HCT116 (cell line): Measurements from ENCODE around the gene CDK14. TPM values are rescaled to one million over a fixed set of nuclear protein-coding genes. Genes with fewer than 3 reads are reported as not detected.

Experiments used
- ATAC-seq: fragments of 200-7000 bp; cut with Tn5 transposase; 2 replicates; pipeline ENCODE4 v1.9.1; 2020; ENCODE audit warnings: mild to moderate bottlenecking, moderate library complexity
- BruUV-seq: library from RNA; stranded (reverse); fragments of 400-500 nt; replicated peaks from 2 replicates; lab custom pipeline; 2021; lab: Mats Ljungman, UMichigan
- CTCF ChIA-PET: fragments of 300-600 bp; sonication (Branson Sonifier 250); formaldehyde crosslinking; loops from one replicate; lab custom pipeline; 2021; ENCODE audit warnings: antibody characterized with exemption; lab: Charles Lee
- POLR2A ChIA-PET: fragments of 300-600, 350-600 bp; sonication (Branson Sonifier 250); formaldehyde crosslinking; loops from one replicate; lab custom pipeline; 2021; ENCODE audit warnings: antibody characterized with exemption; lab: Charles Lee
- RAD21 ChIA-PET, 2 experiments: fragments of 300-600 bp; sonication (Branson Sonifier 250); formaldehyde crosslinking; loops; one replicate each; lab custom pipeline; 2023; ENCODE audit warnings: low total read pairs in 2 of 2; ENCODE audit not compliant: uncharacterized antibody in 2 of 2, unreplicated experiment in 2 of 2, low non-redundant PET in 1 of 2; lab: Charles Lee
- DNase-seq: peaks from one replicate; pipeline ENCODE4 v3.0.0-alpha.2; 2010; ENCODE audit warnings: low read depth, low spot score
- H2AFZ ChIP-seq: fragments of 200-600 bp; shearing (Covaris generic), sonication (generic); 2 replicates; pipeline ENCODE4 v1.6.1; 2017; ENCODE audit warnings: low read depth, mixed run types, mixed read lengths, antibody characterized with exemption, low read length; ENCODE audit not compliant: poor library complexity, severe bottlenecking
- H3K27ac ChIP-seq: 2 replicates; pipeline ENCODE4 v1.5.1; 2012; ENCODE audit warnings: low read depth, low read length
- H3K27me3 ChIP-seq: fragments of 200-600 bp; sonication (generic); 2 replicates; pipeline ENCODE4 v1.6.1; 2016; ENCODE audit warnings: mixed run types, low read length, mixed read lengths; ENCODE audit not compliant: insufficient read depth
- H3K36me3 ChIP-seq, 2 experiments: fragments of 200-500 bp in 1 of 2; fragments of 200-600 bp in 1 of 2; sonication (Bioruptor generic) in 1 of 2; sonication (generic) in 1 of 2; 2 replicates each; pipeline versions ENCODE4 v1.5.1 to v1.6.1; 2014 to 2016; ENCODE audit warnings: low read length in 2 of 2, inconsistent platforms in 1 of 2, mixed read lengths in 1 of 2, mixed run types in 1 of 2; ENCODE audit not compliant: insufficient read depth in 2 of 2, control insufficient read depth in 1 of 2
- H3K4me1 ChIP-seq, 2 experiments: fragments of 200-600 bp in 1 of 2; sonication (generic) in 1 of 2; 2 replicates each; pipeline versions ENCODE4 v1.5.1 to v1.6.1; 2012 to 2017; ENCODE audit warnings: low read length in 2 of 2, inconsistent platforms in 1 of 2, mild to moderate bottlenecking in 1 of 2, mixed read lengths in 1 of 2, mixed run types in 1 of 2, moderate library complexity in 1 of 2; ENCODE audit not compliant: insufficient read depth in 2 of 2, control insufficient read depth in 1 of 2
- H3K4me2 ChIP-seq: fragments of 200-600 bp; sonication (generic); 2 replicates; pipeline ENCODE4 v1.6.1; 2017; ENCODE audit warnings: mixed run types, low read length, mixed read lengths
- H3K4me3 ChIP-seq, 2 experiments: fragments of 200-600 bp in 1 of 2; sonication (generic) in 1 of 2; replicated peaks in 1 of 2; 2 replicates each; pipeline ENCODE4 v1.5.1; 2011 to 2016; ENCODE audit warnings: low read length in 2 of 2, control low read depth in 1 of 2, low read depth in 1 of 2, mild to moderate bottlenecking in 1 of 2, mixed read lengths in 1 of 2, mixed run types in 1 of 2
- H3K79me2 ChIP-seq: fragments of 200-600 bp; sonication (generic); 2 replicates; pipeline ENCODE4 v1.6.1; 2017; ENCODE audit warnings: mild to moderate bottlenecking, mixed run types, low read length, moderate library complexity, mixed read lengths; ENCODE audit not compliant: insufficient read depth
- H3K9ac ChIP-seq: fragments of 200-600 bp; sonication (generic); 2 replicates; pipeline ENCODE4 v1.6.1; 2016; ENCODE audit warnings: low read length, mixed read lengths
- H3K9me2 ChIP-seq: fragments of 200-600 bp; sonication (generic), shearing (Covaris generic); 2 replicates; pipeline ENCODE4 v1.6.1; 2017; ENCODE audit warnings: mixed run types, mild to moderate bottlenecking, moderate library complexity; ENCODE audit not compliant: insufficient read depth
- H3K9me3 ChIP-seq, 2 experiments: fragments of 200-500 bp in 1 of 2; fragments of 200-600 bp in 1 of 2; sonication (Bioruptor generic) in 1 of 2; sonication (generic) in 1 of 2; 2 replicates each; pipeline ENCODE4 v1.6.1; 2014 to 2017; ENCODE audit warnings: low read length in 2 of 2, mixed read lengths in 2 of 2, inconsistent platforms in 1 of 2, low read depth in 1 of 2, mild to moderate bottlenecking in 1 of 2, mixed run types in 1 of 2, moderate library complexity in 1 of 2; ENCODE audit not compliant: control insufficient read depth in 1 of 2, insufficient read depth in 1 of 2
- H4K20me1 ChIP-seq: fragments of 200-600 bp; sonication (generic), shearing (Covaris generic); 2 replicates; pipeline ENCODE4 v1.6.1; 2017; ENCODE audit warnings: mixed run types, mild to moderate bottlenecking, moderate library complexity; ENCODE audit not compliant: insufficient read depth
- CBX3 ChIP-seq: IDR thresholded peaks from 2 replicates; pipeline ENCODE4 v1.6.1; 2012; ENCODE audit warnings: low read depth
- CEBPB ChIP-seq: IDR thresholded peaks from 2 replicates; pipeline ENCODE4 v1.6.1; 2012; ENCODE audit warnings: low read depth
- EGR1 ChIP-seq: IDR thresholded peaks from 2 replicates; pipeline ENCODE4 v1.6.1; 2012; ENCODE audit warnings: low read depth
- ELF1 ChIP-seq: IDR thresholded peaks from 2 replicates; pipeline ENCODE4 v1.6.1; 2012; ENCODE audit warnings: low read depth, borderline replicate concordance
- EZH2 ChIP-seq: fragments of 200-600 bp; sonication (generic); IDR thresholded peaks from 2 replicates; pipeline ENCODE4 v1.6.1; 2017; ENCODE audit warnings: antibody characterized with exemption, mixed run types
- EZH2phosphoT487 ChIP-seq: fragments of 200-600 bp; IDR thresholded peaks from 2 replicates; pipeline ENCODE4 v1.6.1; 2018; ENCODE audit warnings: antibody characterized with exemption, borderline replicate concordance
- FOSL1 ChIP-seq: IDR thresholded peaks from 2 replicates; pipeline ENCODE4 v1.6.1; 2012; ENCODE audit warnings: low read depth
- JUND ChIP-seq: IDR thresholded peaks from 2 replicates; pipeline ENCODE4 v1.6.1; 2012
- POLR2AphosphoS5 ChIP-seq: IDR thresholded peaks from 2 replicates; pipeline ENCODE4 v1.6.1; 2011; ENCODE audit warnings: mild to moderate bottlenecking, low read depth, low read length, moderate library complexity
- RAD21 ChIP-seq: IDR thresholded peaks from 2 replicates; pipeline ENCODE4 v1.6.1; 2012; ENCODE audit warnings: low read depth, mild to moderate bottlenecking
- SIN3A ChIP-seq: IDR thresholded peaks from 2 replicates; pipeline ENCODE4 v1.6.1; 2012; ENCODE audit warnings: low read depth
- SP1 ChIP-seq: IDR thresholded peaks from 2 replicates; pipeline ENCODE4 v1.6.1; 2012; ENCODE audit warnings: low read depth
- SRF ChIP-seq: IDR thresholded peaks from 2 replicates; pipeline ENCODE4 v1.6.1; 2012; ENCODE audit warnings: low read depth
- TCF7L2 ChIP-seq: IDR thresholded peaks from 2 replicates; pipeline ENCODE4 v1.7.0; 2011; ENCODE audit warnings: borderline replicate concordance, inconsistent platforms; ENCODE audit not compliant: insufficient read depth, insufficient read length; ENCODE audit errors: extremely low read depth
- ZFX ChIP-seq: fragments of 450-650 bp; IDR thresholded peaks from 2 replicates; pipeline ENCODE4 v1.6.1; 2017
- intact Hi-C: fragments of 100-400 bp; cut with micrococcal nuclease; formaldehyde crosslinking; loops from 2 replicates; pipeline ENCODE4 v1.10.0; 2022
- total RNA-seq: library from RNA; stranded (reverse); gene quantifications from one replicate; pipeline ENCODE4 v1.2.1, GENCODE V29; 2021; ENCODE audit not compliant: unreplicated experiment
- TF ChIP-seq, protein P1 (sequence below): IDR thresholded peaks from 2 replicates; pipeline ENCODE4 v1.6.1; 2012
- TF ChIP-seq, protein P2 (sequence below): IDR thresholded peaks from 2 replicates; pipeline ENCODE4 v1.6.1; 2012
- TF ChIP-seq, protein P3 (sequence below): IDR thresholded peaks from 2 replicates; pipeline ENCODE4 v1.6.1; 2011; ENCODE audit warnings: mild to moderate bottlenecking, low read length, moderate library complexity; ENCODE audit not compliant: insufficient replicate concordance; ENCODE audit errors: extremely low read depth

CDK14 gene
- total RNA-seq, 1 experiment from 2014 or later, result 10.2 TPM

DNA sequence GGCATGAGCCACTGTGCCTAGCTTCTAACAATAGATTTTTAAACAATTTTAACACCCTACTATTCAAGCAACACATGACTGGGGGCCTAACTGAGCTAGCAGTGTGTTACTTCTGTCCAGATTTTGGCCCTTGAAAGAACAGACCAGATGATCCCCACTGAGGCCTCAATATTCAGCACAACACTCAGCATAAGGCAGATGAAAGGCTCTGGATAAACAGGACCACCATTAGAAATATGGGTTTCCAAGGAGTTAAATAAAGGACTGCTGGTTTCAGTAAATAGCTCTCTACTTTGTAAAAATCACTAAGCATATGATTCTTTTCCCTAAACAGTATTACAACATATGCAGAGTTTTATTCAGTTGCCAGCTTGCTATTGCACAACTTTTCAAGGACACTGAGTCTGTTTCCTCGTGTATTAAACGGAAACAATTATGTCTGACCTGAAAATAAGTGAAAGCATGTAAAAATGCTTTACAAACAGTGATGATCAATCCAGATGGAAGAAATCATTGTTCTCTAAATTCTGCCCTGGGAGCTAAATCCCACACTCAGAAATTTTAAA is 644.3 kb downstream of the CDK14 start:
- intact Hi-C loops, result no loop called here
- CTCF ChIA-PET, result no interaction called here
- BruUV-seq, result no TSS peak

DNA sequence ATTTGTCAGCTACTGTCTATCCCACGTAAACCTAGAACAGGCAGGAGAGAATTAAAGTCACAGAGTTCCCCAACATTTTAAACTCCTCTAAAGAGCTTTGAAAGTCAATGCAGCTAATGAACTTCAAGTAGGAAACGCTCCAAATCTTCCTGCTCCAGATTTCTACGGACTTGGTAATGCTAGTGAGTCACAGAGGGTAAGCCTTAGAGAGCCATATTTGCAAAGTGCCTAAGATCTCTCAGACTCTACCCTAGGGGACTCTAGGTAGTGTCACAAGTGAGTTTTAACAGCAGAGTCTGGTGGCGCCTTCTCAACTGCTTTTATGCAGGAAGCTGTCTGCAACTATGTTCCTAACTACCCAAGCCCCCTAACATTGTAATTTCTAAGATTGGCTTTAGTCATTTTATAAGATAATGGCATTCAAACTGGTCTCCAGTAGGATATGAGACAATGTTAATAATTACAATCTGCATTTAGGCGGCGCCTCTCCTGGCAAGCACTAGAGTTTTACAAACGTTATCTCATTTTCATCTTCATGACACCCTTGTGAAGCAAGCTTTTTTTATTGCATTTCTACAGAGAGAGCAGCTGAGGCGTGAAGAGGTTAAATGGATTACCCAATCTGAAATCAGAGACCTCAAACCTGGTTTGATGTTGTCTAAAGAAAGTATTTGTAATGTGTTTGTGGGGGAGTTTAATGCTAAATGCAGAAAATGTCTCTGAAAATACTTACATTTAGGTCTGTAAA is 646.1 kb downstream of the CDK14 start:
- no TSS peak for BruUV-seq

More for the DNA sequence above, 644.3 kb downstream of the CDK14 start:
- Histone ChIP-seq H3K4me3 (no peak overlapping the region), H3K9me2 (no peaks in the 10 kb centered on the region), H3K4me2 (no peak overlapping the region), H3K4me1 (peaks cover 2 to 4% of the 10 kb centered on the region in 2 experiments; a peak in 3 of 4 replicates), H3K79me2 (no peaks in the 10 kb centered on the region), H3K9me3 (no peaks in the 10 kb centered on the region), H4K20me1 (no peaks in the 10 kb centered on the region), H3K27me3 (no peaks in the 10 kb centered on the region), H3K27ac (no peak overlapping the region), H2AFZ (no peak overlapping the region), H3K9ac (no peak overlapping the region), H3K36me3 (no peaks in the 10 kb centered on the region)
- DNase-seq, result no peak
- POLR2A ChIA-PET, result no interaction called here
- TF ChIP-seq RAD21 (no peak), SIN3A (no peak), EZH2phosphoT487 (no peak), SRF (no peak), FOSL1 (no peak), ELF1 (no peak), EZH2 (no peak), EGR1 (no peak)
- TF ChIP-seq, protein P1, sequence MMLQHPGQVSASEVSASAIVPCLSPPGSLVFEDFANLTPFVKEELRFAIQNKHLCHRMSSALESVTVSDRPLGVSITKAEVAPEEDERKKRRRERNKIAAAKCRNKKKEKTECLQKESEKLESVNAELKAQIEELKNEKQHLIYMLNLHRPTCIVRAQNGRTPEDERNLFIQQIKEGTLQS, result no peak
- TF ChIP-seq, protein P2, sequence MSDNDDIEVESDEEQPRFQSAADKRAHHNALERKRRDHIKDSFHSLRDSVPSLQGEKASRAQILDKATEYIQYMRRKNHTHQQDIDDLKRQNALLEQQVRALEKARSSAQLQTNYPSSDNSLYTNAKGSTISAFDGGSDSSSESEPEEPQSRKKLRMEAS, result no peak
- no peak for ATAC-seq
- RAD21 ChIA-PET, result no interaction called here

More for the DNA sequence above, 646.1 kb downstream of the CDK14 start:
- Histone ChIP-seq H3K27ac (no peak overlapping the region), H3K27me3 (no peaks in the 10 kb centered on the region), H3K9ac (no peak overlapping the region), H4K20me1 (no peaks in the 10 kb centered on the region), H3K4me1 (peaks cover 2 to 4% of the 10 kb centered on the region in 2 experiments; a peak in 3 of 4 replicates), H3K9me2 (no peaks in the 10 kb centered on the region), H3K36me3 (no peaks in the 10 kb centered on the region), H3K79me2 (no peaks in the 10 kb centered on the region), H3K9me3 (no peaks in the 10 kb centered on the region), H2AFZ (no peak overlapping the region), H3K4me3 (no peak overlapping the region), H3K4me2 (no peak overlapping the region)
- ATAC-seq (0 out of 2 replicates have a peak, but pooled peaks have one; percentile 30), DNase-seq (no peak)
- no peak for TF ChIP-seq EZH2phosphoT487
- no peak for TF ChIP-seq POLR2AphosphoS5
- TF ChIP-seq, protein P3, sequence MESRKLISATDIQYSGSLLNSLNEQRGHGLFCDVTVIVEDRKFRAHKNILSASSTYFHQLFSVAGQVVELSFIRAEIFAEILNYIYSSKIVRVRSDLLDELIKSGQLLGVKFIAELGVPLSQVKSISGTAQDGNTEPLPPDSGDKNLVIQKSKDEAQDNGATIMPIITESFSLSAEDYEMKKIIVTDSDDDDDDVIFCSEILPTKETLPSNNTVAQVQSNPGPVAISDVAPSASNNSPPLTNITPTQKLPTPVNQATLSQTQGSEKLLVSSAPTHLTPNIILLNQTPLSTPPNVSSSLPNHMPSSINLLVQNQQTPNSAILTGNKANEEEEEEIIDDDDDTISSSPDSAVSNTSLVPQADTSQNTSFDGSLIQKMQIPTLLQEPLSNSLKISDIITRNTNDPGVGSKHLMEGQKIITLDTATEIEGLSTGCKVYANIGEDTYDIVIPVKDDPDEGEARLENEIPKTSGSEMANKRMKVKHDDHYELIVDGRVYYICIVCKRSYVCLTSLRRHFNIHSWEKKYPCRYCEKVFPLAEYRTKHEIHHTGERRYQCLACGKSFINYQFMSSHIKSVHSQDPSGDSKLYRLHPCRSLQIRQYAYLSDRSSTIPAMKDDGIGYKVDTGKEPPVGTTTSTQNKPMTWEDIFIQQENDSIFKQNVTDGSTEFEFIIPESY, result no peak
- TF ChIP-seq JUND, result no peak
- TF ChIP-seq SRF, result no peak
- no peak for TF ChIP-seq ELF1
- TF ChIP-seq FOSL1, result no peak
- TF ChIP-seq ZFX, result no peak
- TF ChIP-seq SIN3A, result no peak
- no peak for TF ChIP-seq SP1
- no peak for TF ChIP-seq CBX3
- no peak for TF ChIP-seq CEBPB
- no peak for TF ChIP-seq RAD21
- no peak for TF ChIP-seq TCF7L2
- RAD21 ChIA-PET, result no interaction called here
- POLR2A ChIA-PET, result no interaction called here
- CTCF ChIA-PET, result no interaction called here
- intact Hi-C loops, result no loop called here
